Nephron (organoid): ENCODE data around the gene WFS1.

Source experiments
- H3K27ac Mint-ChIP-seq, 3 experiments: 2 replicates each; pipeline ENCODE4 v1.8.0; 2020; ENCODE audit warnings: mixed read lengths in 3 of 3, mild to moderate bottlenecking in 2 of 3, moderate library complexity in 1 of 3
- H3K27me3 Mint-ChIP-seq: 2 replicates; pipeline ENCODE4 v1.8.0; 2021; ENCODE audit warnings: low read depth, mild to moderate bottlenecking, moderate library complexity, mixed read lengths
- H3K36me3 Mint-ChIP-seq: 2 replicates; pipeline ENCODE4 v1.8.0; 2020; ENCODE audit warnings: low read depth, mixed read lengths
- H3K4me1 Mint-ChIP-seq: 2 replicates; pipeline ENCODE4 v1.8.0; 2020; ENCODE audit warnings: mixed read lengths
- H3K4me3 Mint-ChIP-seq, 3 experiments: 2 replicates each; pipeline ENCODE4 v1.8.0; 2020; ENCODE audit warnings: mild to moderate bottlenecking in 3 of 3, mixed read lengths in 3 of 3, moderate library complexity in 2 of 3
- H3K9me3 Mint-ChIP-seq: 2 replicates; pipeline ENCODE4 v1.8.0; 2020; ENCODE audit warnings: mixed read lengths
- TF ChIP-seq, protein P1 (sequence below), 3 experiments: fragments of 200-600 bp; sonication (generic); IDR thresholded peaks; one replicate each; pipeline ENCODE4 v1.5.0; 2021; ENCODE audit warnings: antibody characterized with exemption in 3 of 3; ENCODE audit not compliant: unreplicated experiment in 3 of 3

Gene WFS1

DNA sequence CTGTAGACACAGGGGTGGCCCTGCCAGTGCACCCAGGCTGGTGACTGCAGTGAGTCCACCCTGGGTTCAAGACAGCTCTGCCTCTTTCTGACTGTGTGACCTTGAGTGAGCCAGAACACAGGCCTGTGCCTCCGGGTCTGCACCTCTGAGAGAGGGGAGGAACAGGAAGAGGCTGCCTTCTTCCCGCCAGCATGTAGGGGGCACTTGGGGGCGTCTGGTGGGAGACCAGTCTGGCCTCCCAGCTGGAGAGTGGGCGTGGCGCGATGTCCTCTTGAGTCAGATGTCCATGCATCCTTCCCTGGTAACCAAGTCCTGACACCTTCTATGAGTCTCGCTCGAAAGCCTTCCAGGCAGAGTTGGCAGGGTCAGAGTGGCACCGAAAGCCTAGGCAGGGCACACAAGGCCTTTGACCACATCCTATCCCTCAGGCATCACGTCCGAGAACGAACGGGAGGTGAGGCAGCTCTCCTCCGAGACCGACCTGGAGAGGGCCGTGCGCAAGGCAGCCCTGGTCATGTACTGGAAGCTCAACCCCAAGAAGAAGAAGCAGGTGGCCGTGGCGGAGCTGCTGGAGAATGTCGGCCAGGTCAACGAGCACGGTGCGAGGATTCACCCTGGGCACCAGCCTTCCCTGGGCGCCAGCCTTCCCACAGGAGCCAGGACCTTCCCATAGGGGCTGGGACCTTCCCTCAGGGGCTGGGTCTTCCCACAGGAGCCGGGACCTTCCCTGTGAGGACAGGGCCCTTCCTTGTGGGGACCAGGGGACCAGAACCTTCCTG, 21.3 kb downstream of the WFS1 start:
- Mint-ChIP-seq H3K9me3 (no peaks in the 10 kb centered on the region), H3K27ac (no peak overlapping the region), H3K4me3 (no peak overlapping the region), H3K27me3 (no peaks in the 10 kb centered on the region), H3K4me1 (no peaks in the 10 kb centered on the region), H3K36me3 (peaks cover 42% of the 10 kb centered on the region)
- TF ChIP-seq, protein P1, sequence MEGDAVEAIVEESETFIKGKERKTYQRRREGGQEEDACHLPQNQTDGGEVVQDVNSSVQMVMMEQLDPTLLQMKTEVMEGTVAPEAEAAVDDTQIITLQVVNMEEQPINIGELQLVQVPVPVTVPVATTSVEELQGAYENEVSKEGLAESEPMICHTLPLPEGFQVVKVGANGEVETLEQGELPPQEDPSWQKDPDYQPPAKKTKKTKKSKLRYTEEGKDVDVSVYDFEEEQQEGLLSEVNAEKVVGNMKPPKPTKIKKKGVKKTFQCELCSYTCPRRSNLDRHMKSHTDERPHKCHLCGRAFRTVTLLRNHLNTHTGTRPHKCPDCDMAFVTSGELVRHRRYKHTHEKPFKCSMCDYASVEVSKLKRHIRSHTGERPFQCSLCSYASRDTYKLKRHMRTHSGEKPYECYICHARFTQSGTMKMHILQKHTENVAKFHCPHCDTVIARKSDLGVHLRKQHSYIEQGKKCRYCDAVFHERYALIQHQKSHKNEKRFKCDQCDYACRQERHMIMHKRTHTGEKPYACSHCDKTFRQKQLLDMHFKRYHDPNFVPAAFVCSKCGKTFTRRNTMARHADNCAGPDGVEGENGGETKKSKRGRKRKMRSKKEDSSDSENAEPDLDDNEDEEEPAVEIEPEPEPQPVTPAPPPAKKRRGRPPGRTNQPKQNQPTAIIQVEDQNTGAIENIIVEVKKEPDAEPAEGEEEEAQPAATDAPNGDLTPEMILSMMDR (IDR thresholded peaks at IDR 0.05; ENCODE audit: unreplicated experiment in 3 of 3) = no peak

- no peaks in the 10 kb centered on the region for H3K27me3 Mint-ChIP-seq
- no peaks in the 10 kb centered on the region for H3K9me3 Mint-ChIP-seq
- TF ChIP-seq, protein P1 (IDR thresholded peaks at IDR 0.05; ENCODE audit: unreplicated experiment in 3 of 3) = no peak
- H3K4me1 Mint-ChIP-seq = no peaks in the 10 kb centered on the region
- H3K4me3 Mint-ChIP-seq = no peak overlapping the region
- peaks cover 39% of the 10 kb centered on the region for H3K36me3 Mint-ChIP-seq
- H3K27ac Mint-ChIP-seq = no peak overlapping the region
These were observed 22.2 kb downstream of the WFS1 start for GRCh38 chr4:6291784-6292297.

DNA sequence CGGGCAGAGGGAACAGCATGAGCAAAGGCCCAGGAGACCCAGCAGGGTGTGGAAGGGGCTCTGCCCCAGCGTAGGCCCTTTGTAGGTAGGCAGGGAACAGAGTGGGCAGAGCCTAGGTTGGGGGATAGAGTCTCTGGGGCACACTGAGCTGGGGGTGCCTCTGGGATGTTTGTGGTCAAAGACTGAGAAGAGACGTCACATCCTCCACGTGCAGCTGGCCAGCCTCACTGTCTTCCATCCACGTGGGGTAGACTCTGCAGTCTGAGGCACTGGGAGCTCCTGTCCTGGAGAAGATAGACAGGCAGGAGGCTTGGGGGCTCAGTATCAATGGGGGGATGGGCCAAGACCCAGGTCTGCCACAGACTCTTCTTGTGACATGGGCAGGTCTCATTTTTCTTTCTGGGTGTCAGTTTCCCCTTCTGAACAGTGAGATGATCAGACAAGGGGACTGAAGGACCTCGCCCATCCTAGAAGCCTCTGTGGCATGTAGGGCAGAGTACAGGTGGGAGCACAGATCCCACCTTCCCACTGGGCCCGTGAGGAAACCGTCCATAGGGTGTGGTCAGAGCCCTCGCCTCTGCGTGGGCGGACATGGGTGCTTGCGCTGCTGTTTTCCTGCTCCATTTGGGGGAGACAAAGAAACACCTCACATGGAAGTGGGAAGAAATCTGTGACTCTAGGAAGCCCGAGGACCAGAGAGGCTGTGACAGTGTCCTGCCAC, 22.9 kb downstream of the WFS1 start:
- TF ChIP-seq, protein P1 (IDR thresholded peaks at IDR 0.05; ENCODE audit: unreplicated experiment in 3 of 3) = no peak
- H3K27ac Mint-ChIP-seq = no peak overlapping the region
- no peak overlapping the region for H3K4me3 Mint-ChIP-seq
- peaks cover 41% of the 10 kb centered on the region for H3K36me3 Mint-ChIP-seq
- no peaks in the 10 kb centered on the region for H3K9me3 Mint-ChIP-seq
- H3K27me3 Mint-ChIP-seq = no peaks in the 10 kb centered on the region
- no peaks in the 10 kb centered on the region for H3K4me1 Mint-ChIP-seq

DNA sequence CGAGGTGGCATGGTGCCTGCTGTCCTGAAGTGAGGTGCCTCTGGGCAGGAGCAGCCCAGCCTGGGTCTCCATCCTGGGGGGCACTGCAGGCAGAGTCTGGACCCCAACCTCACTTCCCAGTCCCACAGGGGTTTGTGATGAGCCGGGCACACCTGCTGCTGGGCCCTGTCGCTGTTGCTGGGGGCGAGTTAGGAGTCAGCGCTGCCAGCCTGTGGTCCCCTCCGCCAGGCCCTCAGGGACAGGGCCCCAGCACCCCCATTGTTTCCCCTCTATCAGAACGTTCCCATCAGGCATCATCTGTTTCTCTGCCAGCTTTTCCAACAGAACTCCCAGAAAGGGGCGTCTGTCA, 23.4 kb downstream of the WFS1 start:
- H3K27me3 Mint-ChIP-seq = no peaks in the 10 kb centered on the region
- peaks cover 39% of the 10 kb centered on the region for H3K36me3 Mint-ChIP-seq
- no peaks in the 10 kb centered on the region for H3K4me1 Mint-ChIP-seq
- TF ChIP-seq, protein P1 (IDR thresholded peaks at IDR 0.05; ENCODE audit: unreplicated experiment in 3 of 3) = no peak
- no peak overlapping the region for H3K4me3 Mint-ChIP-seq
- no peaks in the 10 kb centered on the region for H3K9me3 Mint-ChIP-seq
- no peak overlapping the region for H3K27ac Mint-ChIP-seq

DNA sequence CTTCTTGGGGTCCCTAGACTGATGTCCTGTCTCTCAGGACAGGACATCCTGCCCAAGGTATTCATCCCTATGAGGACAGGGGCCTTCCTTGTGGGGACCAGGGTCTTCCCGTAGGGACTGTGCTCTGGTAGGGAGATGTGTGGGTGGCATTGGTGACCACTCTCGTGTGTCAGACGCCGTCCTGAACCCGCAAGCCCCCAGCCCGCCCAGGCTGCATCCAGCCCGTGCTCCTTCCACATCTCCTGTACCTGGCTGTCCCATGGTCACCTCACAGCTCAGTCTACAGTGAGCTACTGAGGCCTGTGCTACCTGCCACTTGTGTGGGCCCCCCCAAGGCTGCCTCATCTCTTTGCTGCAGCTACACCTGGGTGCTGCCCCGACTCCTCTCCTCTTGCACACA, 24.0 kb downstream of the WFS1 start:
- Mint-ChIP-seq H3K9me3 (no peaks in the 10 kb centered on the region), H3K4me3 (no peak overlapping the region), H3K27ac (no peak overlapping the region), H3K36me3 (peaks cover 38% of the 10 kb centered on the region), H3K4me1 (no peaks in the 10 kb centered on the region), H3K27me3 (no peaks in the 10 kb centered on the region)
- TF ChIP-seq, protein P1 (IDR thresholded peaks at IDR 0.05; ENCODE audit: unreplicated experiment in 3 of 3) = no peak
